ENCODE results near the gene CCDC30.
A peak's percentile ranks its signal among the peaks of the same experiment; 100 is the strongest.
"Not testable (repeated sequence)": the region's sequence is repeated elsewhere in the genome, so short reads cannot be mapped to it uniquely, and the experiment has no call there.

The CCDC30 gene

DNA sequence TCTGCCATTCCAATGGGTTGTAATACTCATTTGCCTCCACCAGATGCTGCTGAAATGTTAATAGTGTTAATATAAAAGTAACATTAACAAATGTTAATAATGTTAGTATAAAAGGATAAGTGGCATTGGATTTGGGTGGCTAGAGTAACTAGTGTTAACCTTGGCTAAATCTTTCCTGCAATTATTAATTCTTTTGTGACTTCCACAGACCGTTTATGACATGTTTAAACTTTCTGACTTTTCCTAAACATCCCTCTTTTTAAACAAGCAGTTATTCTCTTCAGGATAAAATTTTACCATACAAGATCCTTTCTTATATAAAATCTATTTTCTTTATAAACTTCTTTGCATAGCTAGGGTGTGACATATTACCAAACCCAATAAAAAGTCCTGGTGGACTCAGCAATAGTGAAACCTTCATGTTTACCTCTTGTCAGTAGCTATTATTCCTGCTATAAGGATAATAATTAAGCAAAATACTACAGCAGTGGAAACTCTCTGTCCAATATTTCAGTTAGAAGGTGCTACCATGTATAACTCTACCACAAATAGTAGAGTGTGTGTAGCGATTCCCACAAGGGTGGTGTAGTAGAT lies 41.5 kb downstream of the CCDC30 start:
- H3K9me3 ChIP-seq (ENCODE audit: insufficient read depth, low read depth, low read length), result 0 out of 2 replicates have a peak, but pooled peaks cover 5% of the 10 kb centered on the region
- TF ChIP-seq, protein P1, sequence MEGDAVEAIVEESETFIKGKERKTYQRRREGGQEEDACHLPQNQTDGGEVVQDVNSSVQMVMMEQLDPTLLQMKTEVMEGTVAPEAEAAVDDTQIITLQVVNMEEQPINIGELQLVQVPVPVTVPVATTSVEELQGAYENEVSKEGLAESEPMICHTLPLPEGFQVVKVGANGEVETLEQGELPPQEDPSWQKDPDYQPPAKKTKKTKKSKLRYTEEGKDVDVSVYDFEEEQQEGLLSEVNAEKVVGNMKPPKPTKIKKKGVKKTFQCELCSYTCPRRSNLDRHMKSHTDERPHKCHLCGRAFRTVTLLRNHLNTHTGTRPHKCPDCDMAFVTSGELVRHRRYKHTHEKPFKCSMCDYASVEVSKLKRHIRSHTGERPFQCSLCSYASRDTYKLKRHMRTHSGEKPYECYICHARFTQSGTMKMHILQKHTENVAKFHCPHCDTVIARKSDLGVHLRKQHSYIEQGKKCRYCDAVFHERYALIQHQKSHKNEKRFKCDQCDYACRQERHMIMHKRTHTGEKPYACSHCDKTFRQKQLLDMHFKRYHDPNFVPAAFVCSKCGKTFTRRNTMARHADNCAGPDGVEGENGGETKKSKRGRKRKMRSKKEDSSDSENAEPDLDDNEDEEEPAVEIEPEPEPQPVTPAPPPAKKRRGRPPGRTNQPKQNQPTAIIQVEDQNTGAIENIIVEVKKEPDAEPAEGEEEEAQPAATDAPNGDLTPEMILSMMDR (conservative IDR thresholded peaks at IDR 0.05; ENCODE audit: low read length), result no peak
- no peak for TF ChIP-seq EZH2phosphoT487 (IDR thresholded peaks at IDR 0.05; ENCODE audit: borderline replicate concordance)
- no peaks in the 10 kb centered on the region for H3K36me3 ChIP-seq (ENCODE audit: insufficient read depth, low read length)
- no peak overlapping the region for H3K4me2 ChIP-seq (ENCODE audit: low read depth, low read length, poor library complexity, severe bottlenecking)
- H3F3A ChIP-seq (ENCODE audit: low read depth), result no peaks in the 10 kb centered on the region
- no peaks in the 10 kb centered on the region for H3K4me1 ChIP-seq (ENCODE audit: insufficient read depth, low read length, poor library complexity, severe bottlenecking)
- H3K79me2 ChIP-seq (ENCODE audit: insufficient read depth, low read length), result no peaks in the 10 kb centered on the region
- no peak overlapping the region for H2AFZ ChIP-seq (ENCODE audit: low read length)
- no peak overlapping the region for H3K9ac ChIP-seq (ENCODE audit: low read depth, low read length, poor library complexity, severe bottlenecking)
- H3K27me3 ChIP-seq (ENCODE audit: insufficient read depth, low read length, poor library complexity, severe bottlenecking), result no peaks in the 10 kb centered on the region
- H3K9me2 ChIP-seq (replicated peaks; ENCODE audit: low read depth, low read length), result no peaks in the 10 kb centered on the region
- no peaks in the 10 kb centered on the region for H4K20me1 ChIP-seq (ENCODE audit: insufficient read depth, low read length, poor library complexity, severe bottlenecking)
- H3K4me3 ChIP-seq (ENCODE audit: low read length, poor library complexity, severe bottlenecking), result no peak overlapping the region

DNA sequence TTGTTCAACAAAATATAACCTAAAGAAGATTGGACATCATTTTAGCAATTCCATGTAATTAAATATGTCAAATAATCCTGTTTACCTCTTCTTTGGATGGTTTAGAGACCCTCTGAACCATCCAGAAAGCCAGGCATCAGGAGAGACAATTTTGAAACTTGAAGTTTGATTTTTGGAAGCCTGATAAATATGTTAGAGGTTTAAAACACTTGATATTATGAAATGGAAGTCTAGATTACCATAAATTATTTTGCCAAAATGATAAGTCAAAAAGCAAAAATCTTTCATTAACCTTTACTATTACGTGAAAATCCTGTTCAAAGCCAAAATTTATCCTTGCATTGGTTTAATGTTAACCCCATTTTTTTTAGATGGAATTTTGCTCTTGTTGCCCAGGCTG lies 43.5 kb downstream of the CCDC30 start:
- Histone ChIP-seq H3K9me3 (ENCODE audit: insufficient read depth, low read depth, low read length) (0 out of 2 replicates have a peak, but pooled peaks cover 5% of the 10 kb centered on the region), H3K79me2 (ENCODE audit: insufficient read depth, low read length) (no peaks in the 10 kb centered on the region), H2AFZ (ENCODE audit: low read length) (no peak overlapping the region), H3K4me3 (ENCODE audit: low read length, poor library complexity, severe bottlenecking) (no peak overlapping the region), H3K9ac (ENCODE audit: low read depth, low read length, poor library complexity, severe bottlenecking) (no peak overlapping the region), H3K4me2 (ENCODE audit: low read depth, low read length, poor library complexity, severe bottlenecking) (no peak overlapping the region), H3F3A (ENCODE audit: low read depth) (no peaks in the 10 kb centered on the region), H3K4me1 (ENCODE audit: insufficient read depth, low read length, poor library complexity, severe bottlenecking) (no peaks in the 10 kb centered on the region), H4K20me1 (ENCODE audit: insufficient read depth, low read length, poor library complexity, severe bottlenecking) (no peaks in the 10 kb centered on the region), H3K9me2 (replicated peaks; ENCODE audit: low read depth, low read length) (no peaks in the 10 kb centered on the region), H3K27me3 (ENCODE audit: insufficient read depth, low read length, poor library complexity, severe bottlenecking) (no peaks in the 10 kb centered on the region), H3K36me3 (ENCODE audit: insufficient read depth, low read length) (no peaks in the 10 kb centered on the region)
- no peak for TF ChIP-seq EZH2phosphoT487 (IDR thresholded peaks at IDR 0.05; ENCODE audit: borderline replicate concordance)
- TF ChIP-seq, protein P1 (conservative IDR thresholded peaks at IDR 0.05; ENCODE audit: low read length), result no peak

DNA sequence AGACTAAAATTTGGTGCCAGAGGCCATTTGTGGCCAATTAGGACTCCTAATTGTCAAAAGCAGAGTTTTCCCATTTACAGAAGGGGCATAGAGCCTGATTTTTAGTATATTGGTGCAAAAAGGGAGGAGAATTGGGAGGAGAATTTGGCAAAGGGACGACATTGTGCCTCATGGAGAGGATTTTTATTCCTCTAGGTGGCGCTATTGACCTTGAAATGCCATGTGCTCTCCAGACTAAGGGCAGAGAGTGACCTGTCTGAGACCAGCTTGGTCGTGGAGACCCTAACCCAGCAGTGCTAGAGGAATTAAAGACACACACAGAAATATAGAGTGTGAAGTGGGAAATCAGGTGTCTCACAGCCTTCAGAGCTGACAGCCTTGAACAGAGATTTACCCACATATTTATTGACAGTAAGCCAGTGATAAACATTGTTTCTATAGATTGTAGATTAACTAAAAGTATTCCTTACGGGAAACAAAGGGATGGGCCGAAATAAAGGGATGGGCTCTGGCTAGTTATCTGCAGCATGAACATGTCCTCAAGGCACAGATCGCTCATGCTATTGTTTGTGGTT lies 48.6 kb downstream of the CCDC30 start:
- TF ChIP-seq, protein P1 (conservative IDR thresholded peaks at IDR 0.05; ENCODE audit: low read length), result peak; percentile 70
- not testable (repeated sequence) for H3K4me1 ChIP-seq (ENCODE audit: insufficient read depth, low read length, poor library complexity, severe bottlenecking); H3K9ac ChIP-seq (ENCODE audit: low read depth, low read length, poor library complexity, severe bottlenecking); H3K36me3 ChIP-seq (ENCODE audit: insufficient read depth, low read length); H3K27me3 ChIP-seq (ENCODE audit: insufficient read depth, low read length, poor library complexity, severe bottlenecking); H3K79me2 ChIP-seq (ENCODE audit: insufficient read depth, low read length); H3K9me2 ChIP-seq (replicated peaks; ENCODE audit: low read depth, low read length); H3F3A ChIP-seq (ENCODE audit: low read depth); H4K20me1 ChIP-seq (ENCODE audit: insufficient read depth, low read length, poor library complexity, severe bottlenecking); H3K4me2 ChIP-seq (ENCODE audit: low read depth, low read length, poor library complexity, severe bottlenecking); H3K4me3 ChIP-seq (ENCODE audit: low read length, poor library complexity, severe bottlenecking); H2AFZ ChIP-seq (ENCODE audit: low read length); H3K9me3 ChIP-seq (ENCODE audit: insufficient read depth, low read depth, low read length)
